WI38 (cell line): ENCODE results near the gene DRGX.

Experiments
- H3K4me3 ChIP-seq: 2 replicates; pipeline ENCODE4 v1.5.1; 2011; ENCODE audit warnings: low read depth, mild to moderate bottlenecking, control low read depth, low read length
- TF ChIP-seq, protein P1 (sequence below): IDR thresholded peaks from 2 replicates; pipeline ENCODE4 v1.5.1; 2012; ENCODE audit warnings: low read depth, mild to moderate bottlenecking, control low read depth, low read length

The DRGX gene

GRCh38 chr10:49395741-49396665 lies at the start of gene DRGX:
Gene DRGX (minus strand): TSS chr10:49396089. CDS start chr10:49395440, 649 bp downstream.
- TF ChIP-seq, protein P1, sequence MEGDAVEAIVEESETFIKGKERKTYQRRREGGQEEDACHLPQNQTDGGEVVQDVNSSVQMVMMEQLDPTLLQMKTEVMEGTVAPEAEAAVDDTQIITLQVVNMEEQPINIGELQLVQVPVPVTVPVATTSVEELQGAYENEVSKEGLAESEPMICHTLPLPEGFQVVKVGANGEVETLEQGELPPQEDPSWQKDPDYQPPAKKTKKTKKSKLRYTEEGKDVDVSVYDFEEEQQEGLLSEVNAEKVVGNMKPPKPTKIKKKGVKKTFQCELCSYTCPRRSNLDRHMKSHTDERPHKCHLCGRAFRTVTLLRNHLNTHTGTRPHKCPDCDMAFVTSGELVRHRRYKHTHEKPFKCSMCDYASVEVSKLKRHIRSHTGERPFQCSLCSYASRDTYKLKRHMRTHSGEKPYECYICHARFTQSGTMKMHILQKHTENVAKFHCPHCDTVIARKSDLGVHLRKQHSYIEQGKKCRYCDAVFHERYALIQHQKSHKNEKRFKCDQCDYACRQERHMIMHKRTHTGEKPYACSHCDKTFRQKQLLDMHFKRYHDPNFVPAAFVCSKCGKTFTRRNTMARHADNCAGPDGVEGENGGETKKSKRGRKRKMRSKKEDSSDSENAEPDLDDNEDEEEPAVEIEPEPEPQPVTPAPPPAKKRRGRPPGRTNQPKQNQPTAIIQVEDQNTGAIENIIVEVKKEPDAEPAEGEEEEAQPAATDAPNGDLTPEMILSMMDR = no peak
- no peak within 1 kb of the TSS for H3K4me3 ChIP-seq

DNA sequence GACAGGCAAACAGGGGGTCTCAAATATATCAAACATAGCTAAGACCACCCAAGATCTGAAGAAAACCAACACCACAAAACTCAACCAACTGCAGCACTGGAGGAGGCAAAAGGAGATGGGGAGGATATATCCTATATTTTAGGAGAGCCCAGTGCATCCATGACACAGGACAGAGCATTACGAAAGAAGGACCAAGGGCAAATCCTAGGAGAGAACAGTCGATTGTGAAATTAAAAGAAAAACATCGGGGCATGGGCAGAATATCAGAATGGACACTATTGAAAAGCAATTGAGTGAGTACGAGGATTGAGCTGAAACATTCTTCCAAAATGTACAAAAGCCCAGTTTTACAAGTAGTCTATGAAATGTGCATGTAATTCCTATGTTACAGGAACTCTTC lies 48.5 kb upstream of the DRGX start:
- TF ChIP-seq, protein P1 = no peak
- H3K4me3 ChIP-seq = no peak overlapping the region

DNA sequence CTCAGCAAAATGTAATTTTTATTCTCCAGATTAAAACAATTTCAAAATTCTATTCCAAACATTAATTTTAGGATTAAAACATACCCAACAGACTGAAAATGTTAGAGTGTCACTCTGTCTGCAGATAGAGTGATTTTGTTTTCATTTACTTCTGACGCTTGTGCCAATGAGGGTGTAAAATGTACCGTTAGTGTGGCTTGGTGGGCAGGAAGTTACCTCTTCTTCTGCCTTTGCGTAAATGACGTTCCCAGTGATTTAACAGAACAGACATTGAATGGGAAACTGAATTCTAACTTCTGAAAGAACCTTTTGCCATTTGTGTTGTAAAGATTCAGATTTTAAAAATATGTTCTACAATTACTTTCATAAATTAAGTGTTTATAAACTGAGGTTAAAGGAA lies 47.0 kb upstream of the DRGX start:
- TF ChIP-seq, protein P1 = no peak
- H3K4me3 ChIP-seq = no peak overlapping the region

DNA sequence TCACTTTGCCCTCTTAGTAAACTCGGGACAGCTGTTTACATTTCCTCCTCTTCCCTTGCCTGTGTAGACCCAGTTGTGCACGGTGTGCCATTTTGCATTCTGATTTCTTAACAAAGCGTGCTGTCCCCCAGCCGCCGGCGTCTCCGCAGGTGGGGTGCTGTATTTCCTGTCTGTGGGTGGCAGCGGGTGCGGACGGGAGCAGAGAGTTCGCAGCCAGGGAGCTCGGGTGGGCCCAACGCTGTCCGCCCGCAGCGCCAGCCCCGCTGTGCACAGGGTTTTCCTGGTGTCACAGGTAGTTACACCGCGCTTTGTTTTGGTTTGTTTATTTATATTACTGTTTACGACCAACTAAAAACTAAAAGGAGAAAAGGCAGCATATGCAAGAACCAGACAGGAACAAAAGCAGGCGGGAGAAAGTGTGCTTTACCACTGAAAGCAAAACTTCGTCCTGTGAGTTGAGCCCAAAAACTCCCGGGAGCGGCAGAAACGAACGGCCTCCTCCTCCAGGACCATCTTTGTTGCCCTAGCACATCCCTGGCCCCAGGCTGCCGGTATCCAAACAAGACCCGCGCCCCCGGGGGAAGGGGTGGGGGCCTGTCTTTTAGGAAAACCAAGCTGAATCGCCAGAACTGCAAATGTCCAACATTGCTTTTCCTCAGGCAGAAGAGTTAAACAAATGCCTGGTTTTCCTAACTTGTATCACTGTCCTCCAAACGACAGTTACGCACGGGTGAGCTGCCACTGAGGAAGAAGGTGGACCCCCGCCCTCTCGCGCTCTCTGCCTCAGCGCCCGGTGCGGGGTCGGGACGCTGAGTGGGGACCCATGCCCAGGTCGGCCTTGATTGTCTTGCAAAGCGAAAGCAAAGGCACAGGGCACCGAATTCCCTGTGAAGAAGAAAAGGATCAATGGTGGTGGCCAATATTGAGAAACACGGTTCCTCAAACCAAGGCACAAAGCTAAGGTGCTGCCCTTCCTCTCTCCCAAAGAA lies 45.9 kb upstream of the DRGX start:
- peak overlapping the region; percentile 44 for H3K4me3 ChIP-seq
- TF ChIP-seq, protein P1 = no peak

- no peak overlapping the region for H3K4me3 ChIP-seq
- TF ChIP-seq, protein P1 = no peak
Measured at GRCh38 chr10:49435225-49435624, 39.3 kb upstream of the DRGX start.

DNA sequence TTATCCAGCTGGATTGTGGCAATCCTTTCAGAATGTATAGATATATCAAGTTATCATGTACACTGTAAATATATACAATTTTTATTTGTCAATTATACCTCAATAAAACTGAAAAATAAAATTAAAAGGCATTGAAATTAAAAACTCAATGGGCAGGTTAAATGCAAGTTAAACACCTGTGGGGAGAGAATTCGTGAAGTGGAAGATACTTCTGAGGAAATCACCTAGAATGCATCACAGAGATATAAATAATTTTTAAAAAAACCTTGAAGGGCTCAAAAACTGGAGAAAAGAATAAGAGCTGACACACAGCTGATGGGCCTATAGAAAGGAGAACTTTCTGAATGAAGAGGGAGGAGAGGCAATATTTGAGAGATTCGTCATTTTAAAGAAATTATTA lies 37.2 kb upstream of the DRGX start:
- TF ChIP-seq, protein P1 = no peak
- H3K4me3 ChIP-seq = no peak overlapping the region
